NCI-H460 (cell line): Measurements from ENCODE around the gene VGLL2. TPM values are rescaled to one million over a fixed set of nuclear protein-coding genes. Genes with fewer than 3 reads are reported as not detected.
"Not testable (repeated sequence)": the region's sequence is repeated elsewhere in the genome, so short reads cannot be mapped to it uniquely, and the experiment has no call there.

Source experiments
- DNase-seq: peaks from one replicate; pipeline ENCODE4 v3.0.0-alpha.2; 2016; ENCODE audit warnings: low read depth; ENCODE audit errors: extremely low read depth
- polyA plus RNA-seq: library from polyadenylated mRNA; depleted of rRNA; stranded (reverse); fragments of >200 nt; gene quantifications from 2 replicates; pipeline ENCODE4 v1.2.3, GENCODE V29; 2014; cell fraction: nucleus; rRNA removed
- total RNA-seq: library from RNA; depleted of rRNA; stranded (reverse); fragments of >200 nt; shearing (Covaris generic); gene quantifications from 2 replicates; pipeline ENCODE4 v1.2.3, GENCODE V29; 2014; rRNA removed

VGLL2 gene
- total RNA-seq = not detected in 2 replicates
- polyA plus RNA-seq = not detected in 2 replicates

GRCh38 chr6:117265410-117266256, at the start of gene VGLL2:
Gene VGLL2 (plus strand): TSS chr6:117265558. CDS start chr6:117265764, 206 bp downstream.
- no peak for DNase-seq

GRCh38 chr6:117222861-117223260, 42.5 kb upstream of the VGLL2 start:
- DNase-seq = no peak

GRCh38 chr6:117226778-117227177, 38.6 kb upstream of the VGLL2 start:
- DNase-seq = no peak

GRCh38 chr6:117227245-117227962, 38.0 kb upstream of the VGLL2 start:
- no peak for DNase-seq

- no peak for DNase-seq
These were observed 37.2 kb upstream of the VGLL2 start for GRCh38 chr6:117228202-117228601.

- DNase-seq = no peak
These were observed 35.5 kb upstream of the VGLL2 start for GRCh38 chr6:117229870-117230269.

- no peak for DNase-seq
These were observed 33.9 kb upstream of the VGLL2 start for GRCh38 chr6:117231466-117231865.

- no peak for DNase-seq
These were observed 33.2 kb upstream of the VGLL2 start for GRCh38 chr6:117232196-117232595.

GRCh38 chr6:117233145-117233544, 32.2 kb upstream of the VGLL2 start:
- no peak for DNase-seq

- DNase-seq = no peak
These were observed 27.8 kb upstream of the VGLL2 start for GRCh38 chr6:117237561-117237960.

- DNase-seq = not testable (repeated sequence)
These were observed 20.8 kb upstream of the VGLL2 start for GRCh38 chr6:117244571-117244970.

GRCh38 chr6:117244979-117245378, 20.4 kb upstream of the VGLL2 start:
- DNase-seq = not testable (repeated sequence)

GRCh38 chr6:117253785-117254184, 11.6 kb upstream of the VGLL2 start:
- DNase-seq = no peak

GRCh38 chr6:117262799-117263198, 2.6 kb upstream of the VGLL2 start:
- no peak for DNase-seq

GRCh38 chr6:117263353-117263927, 1.9 kb upstream of the VGLL2 start:
- no peak for DNase-seq

GRCh38 chr6:117264369-117264691, 1.0 kb upstream of the VGLL2 start:
- DNase-seq = no peak

GRCh38 chr6:117264692-117265409, 507 bp upstream of the VGLL2 start:
- DNase-seq = no peak

GRCh38 chr6:117266257-117267053, 1.1 kb downstream of the VGLL2 start:
- DNase-seq = no peak

GRCh38 chr6:117267054-117267347, 1.6 kb downstream of the VGLL2 start:
- DNase-seq = no peak
